Endodermal cell (in vitro differentiated cells): ENCODE data around the gene CD59. TPM values are rescaled to one million over a fixed set of nuclear protein-coding genes. Genes with fewer than 3 reads are reported as not detected.

Experiments used
- DNase-seq: peaks from one replicate; pipeline ENCODE4 v3.0.0-alpha.2; 2017
- H3K27ac ChIP-seq: 2 replicates; pipeline ENCODE4 v1.5.1; 2013; ENCODE audit warnings: mild to moderate bottlenecking, low read depth, low read length, moderate library complexity
- H3K27me3 ChIP-seq: 2 replicates; pipeline ENCODE4 v1.6.1; 2013; ENCODE audit warnings: mild to moderate bottlenecking, low read length, moderate library complexity; ENCODE audit not compliant: insufficient read depth, control insufficient read depth, poor library complexity, severe bottlenecking
- H3K36me3 ChIP-seq: 2 replicates; pipeline ENCODE4 v1.7.0; 2013; ENCODE audit warnings: mild to moderate bottlenecking, low read length, moderate library complexity; ENCODE audit not compliant: control insufficient read depth, insufficient read depth
- H3K4me1 ChIP-seq: one replicate; pipeline ENCODE4 v1.7.0; 2013; ENCODE audit warnings: low read length; ENCODE audit not compliant: control insufficient read depth, insufficient read depth
- H3K4me3 ChIP-seq: 2 replicates; pipeline ENCODE4 v1.5.1; 2013; ENCODE audit warnings: mild to moderate bottlenecking, low read length, moderate library complexity
- H3K9ac ChIP-seq: 2 replicates; pipeline ENCODE4 v1.6.1; 2013; ENCODE audit warnings: mild to moderate bottlenecking, low read length, moderate library complexity; ENCODE audit not compliant: poor library complexity, severe bottlenecking; ENCODE audit errors: extremely low read depth
- H3K9me3 ChIP-seq: 2 replicates; pipeline ENCODE4 v1.6.1; 2013; ENCODE audit warnings: mild to moderate bottlenecking, low read length, moderate library complexity; ENCODE audit not compliant: control insufficient read depth
- H3K27ac Mint-ChIP-seq: 2 replicates; pipeline ENCODE4 v1.8.0; 2020; ENCODE audit warnings: mixed read lengths
- H3K27me3 Mint-ChIP-seq: 2 replicates; pipeline ENCODE4 v1.8.0; 2021; ENCODE audit warnings: mild to moderate bottlenecking, mixed read lengths; ENCODE audit not compliant: insufficient read depth
- H3K36me3 Mint-ChIP-seq: 2 replicates; pipeline ENCODE4 v1.8.0; 2020; ENCODE audit warnings: low read depth, mixed read lengths
- H3K4me1 Mint-ChIP-seq: 2 replicates; pipeline ENCODE4 v1.8.0; 2020; ENCODE audit warnings: mixed read lengths
- H3K4me3 Mint-ChIP-seq: 2 replicates; pipeline ENCODE4 v1.8.0; 2020; ENCODE audit warnings: mild to moderate bottlenecking, moderate library complexity, mixed read lengths
- H3K9me3 Mint-ChIP-seq: 2 replicates; pipeline ENCODE4 v1.8.0; 2020; ENCODE audit warnings: mild to moderate bottlenecking, mixed read lengths
- WGBS, 2 experiments: methylation state at CpG; one replicate each; pipeline versions ENCODE4 v1.1.5 to v1.1.7; 2013; ENCODE audit warnings: missing lambda C conversion rate in 2 of 2, mixed read lengths in 1 of 2; ENCODE audit not compliant: insufficient coverage in 1 of 2, insufficient read length in 1 of 2; 5-methylcytosine and 5-hydroxymethylcytosine counted together
- total RNA-seq, 2 donors: library from RNA; stranded (reverse); fragmentation: NEBNext Ultra II Directional in 1 of 2; extraction: Animal tissue kit (Norgen Biotek cat#: 25700) in 1 of 2; gene quantifications; 2 replicates in 1 of 2; 3 replicates in 1 of 2; pipeline ENCODE4 v1.2.1, GENCODE V29; 2021
- TF ChIP-seq, protein P1 (sequence below): fragments of 200-600 bp; sonication (generic); conservative IDR thresholded peaks from 2 replicates; pipeline ENCODE4 v1.5.0; 2021; ENCODE audit warnings: antibody characterized with exemption, mild to moderate bottlenecking

The CD59 gene
- total RNA-seq, 2 donors from 2014 or later = 111 to 142 TPM

DNA sequence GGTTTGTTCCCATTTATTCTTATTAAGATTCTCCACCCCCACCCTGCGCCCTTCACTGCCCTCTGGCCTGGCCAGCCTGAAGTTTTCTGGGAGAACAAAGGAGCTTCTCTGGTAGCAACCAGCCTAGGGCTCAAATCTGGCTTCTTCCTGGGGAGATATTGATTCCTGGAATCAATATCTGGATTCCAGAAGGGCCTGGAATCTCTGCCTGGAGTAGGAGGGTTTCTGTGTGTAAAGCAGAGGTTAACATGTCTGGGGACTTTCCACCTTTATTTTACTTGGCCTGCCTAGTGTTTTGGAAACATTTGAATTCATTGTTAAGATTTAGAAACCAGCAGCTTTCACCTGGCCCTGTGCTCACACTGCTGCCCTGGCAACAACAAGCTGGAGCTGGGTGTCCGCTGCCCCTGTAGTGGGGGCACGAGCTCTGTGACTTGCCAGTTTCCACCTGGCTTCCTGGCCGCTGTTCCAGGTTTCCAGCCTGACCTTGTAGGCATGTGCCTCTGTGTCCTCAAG, 41.1 kb downstream of the CD59 start:
- H3K27ac Mint-ChIP-seq = peak overlapping the region; percentile 22

DNA sequence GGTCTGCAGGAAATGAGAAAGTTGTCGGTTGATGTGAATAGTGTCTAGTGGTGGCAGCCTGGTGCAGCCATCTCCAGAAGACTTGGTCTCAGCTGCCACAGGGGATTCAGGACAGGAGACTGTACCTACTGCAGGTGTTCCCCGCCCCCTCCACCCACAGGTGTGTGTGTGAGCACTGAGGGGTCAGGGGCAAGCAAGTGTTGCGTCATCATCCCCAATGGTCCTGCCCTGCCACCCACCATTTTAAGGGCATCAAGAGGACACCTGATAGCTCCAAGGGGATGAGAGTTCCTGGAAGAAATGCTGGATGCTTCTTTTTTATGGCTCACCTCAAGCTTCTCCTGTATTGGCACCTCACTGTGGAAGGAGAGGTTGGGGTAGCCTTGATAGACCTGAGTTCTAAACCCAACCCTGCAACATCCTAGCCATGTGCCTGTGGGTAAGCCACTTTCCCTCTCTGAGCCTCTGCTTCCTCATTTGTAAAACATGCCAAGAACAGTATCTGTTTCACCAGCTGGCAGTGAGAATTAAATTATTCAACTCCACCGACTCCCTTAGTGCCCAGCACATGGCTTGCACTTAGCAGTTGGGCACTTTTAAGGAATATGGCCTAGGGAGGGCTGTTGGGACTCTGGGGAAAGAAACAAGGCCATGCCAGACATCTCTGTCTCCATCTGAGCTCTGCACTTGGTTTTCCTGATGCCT, 41.7 kb downstream of the CD59 start:
- no peak for DNase-seq
- H3K4me1 ChIP-seq = peaks cover 24% of the 10 kb centered on the region
- no peak overlapping the region for H3K4me3 ChIP-seq
- H3K36me3 ChIP-seq = no peaks in the 10 kb centered on the region
- WGBS, 2 experiments = 91 to 100% methylated on average over 1 to 4 of the region's 4 CpGs
- Mint-ChIP-seq H3K4me3 (no peak overlapping the region), H3K4me1 (peaks cover 65% of the 10 kb centered on the region), H3K36me3 (no peaks in the 10 kb centered on the region), H3K27me3 (no peaks in the 10 kb centered on the region), H3K27ac (no peak overlapping the region), H3K9me3 (no peaks in the 10 kb centered on the region)
- H3K27me3 ChIP-seq = peaks cover 2% of the 10 kb centered on the region
- H3K27ac ChIP-seq = peak overlapping the region; percentile 26
- TF ChIP-seq, protein P1, sequence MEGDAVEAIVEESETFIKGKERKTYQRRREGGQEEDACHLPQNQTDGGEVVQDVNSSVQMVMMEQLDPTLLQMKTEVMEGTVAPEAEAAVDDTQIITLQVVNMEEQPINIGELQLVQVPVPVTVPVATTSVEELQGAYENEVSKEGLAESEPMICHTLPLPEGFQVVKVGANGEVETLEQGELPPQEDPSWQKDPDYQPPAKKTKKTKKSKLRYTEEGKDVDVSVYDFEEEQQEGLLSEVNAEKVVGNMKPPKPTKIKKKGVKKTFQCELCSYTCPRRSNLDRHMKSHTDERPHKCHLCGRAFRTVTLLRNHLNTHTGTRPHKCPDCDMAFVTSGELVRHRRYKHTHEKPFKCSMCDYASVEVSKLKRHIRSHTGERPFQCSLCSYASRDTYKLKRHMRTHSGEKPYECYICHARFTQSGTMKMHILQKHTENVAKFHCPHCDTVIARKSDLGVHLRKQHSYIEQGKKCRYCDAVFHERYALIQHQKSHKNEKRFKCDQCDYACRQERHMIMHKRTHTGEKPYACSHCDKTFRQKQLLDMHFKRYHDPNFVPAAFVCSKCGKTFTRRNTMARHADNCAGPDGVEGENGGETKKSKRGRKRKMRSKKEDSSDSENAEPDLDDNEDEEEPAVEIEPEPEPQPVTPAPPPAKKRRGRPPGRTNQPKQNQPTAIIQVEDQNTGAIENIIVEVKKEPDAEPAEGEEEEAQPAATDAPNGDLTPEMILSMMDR = no peak
- H3K9ac ChIP-seq = no peak overlapping the region
- no peaks in the 10 kb centered on the region for H3K9me3 ChIP-seq

More for the DNA sequence above, 41.1 kb downstream of the CD59 start:
- H3K4me1 ChIP-seq = peaks cover 24% of the 10 kb centered on the region
- no peak for DNase-seq
- WGBS, 2 experiments = 96 to 100% methylated on average over 1 to 4 of the region's 4 CpGs
- Mint-ChIP-seq H3K4me3 (no peak overlapping the region), H3K36me3 (no peaks in the 10 kb centered on the region), H3K27me3 (peaks cover 5% of the 10 kb centered on the region), H3K4me1 (peaks cover 70% of the 10 kb centered on the region), H3K9me3 (no peaks in the 10 kb centered on the region)
- H3K4me3 ChIP-seq = no peak overlapping the region
- H3K27ac ChIP-seq = peak overlapping the region; percentile 26
- H3K9me3 ChIP-seq = no peaks in the 10 kb centered on the region
- H3K9ac ChIP-seq = no peak overlapping the region
- TF ChIP-seq, protein P1 = no peak
- H3K27me3 ChIP-seq = peaks cover 7% of the 10 kb centered on the region
- H3K36me3 ChIP-seq = no peaks in the 10 kb centered on the region

DNA sequence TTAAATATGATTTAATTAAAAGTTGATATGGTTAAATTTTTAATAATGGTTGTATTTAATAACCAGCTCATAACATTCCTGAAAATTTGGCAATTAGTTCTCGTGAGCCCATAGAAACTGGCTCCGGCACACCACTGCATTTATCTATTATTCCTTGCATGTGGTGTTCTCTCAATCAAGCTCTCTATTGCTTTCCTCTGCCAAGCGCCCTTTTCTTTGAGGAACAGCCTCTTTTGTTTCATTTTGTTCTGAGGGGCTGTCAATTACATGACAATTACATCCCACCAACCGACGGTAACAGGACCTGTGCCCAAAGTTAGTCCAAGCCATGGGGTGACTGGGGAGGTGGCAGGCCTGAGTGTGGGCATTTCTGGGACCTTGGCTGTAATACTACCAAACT, 43.7 kb downstream of the CD59 start:
- no peaks in the 10 kb centered on the region for H3K9me3 ChIP-seq
- H3K4me1 Mint-ChIP-seq = peaks cover 55% of the 10 kb centered on the region
- no peaks in the 10 kb centered on the region for H3K36me3 ChIP-seq
- no peaks in the 10 kb centered on the region for H3K36me3 Mint-ChIP-seq
- H3K27me3 ChIP-seq = no peaks in the 10 kb centered on the region
- DNase-seq = no peak
- H3K27ac ChIP-seq = no peak overlapping the region
- H3K4me3 ChIP-seq = no peak overlapping the region
- peaks cover 19% of the 10 kb centered on the region for H3K4me1 ChIP-seq
- WGBS, 2 experiments = 66 to 79% methylated on average over 2 to 5 of the region's 5 CpGs
- TF ChIP-seq, protein P1 = no peak
- H3K4me3 Mint-ChIP-seq = no peak overlapping the region
- no peak overlapping the region for H3K9ac ChIP-seq
- no peak overlapping the region for H3K27ac Mint-ChIP-seq
- H3K9me3 Mint-ChIP-seq = no peaks in the 10 kb centered on the region
- no peaks in the 10 kb centered on the region for H3K27me3 Mint-ChIP-seq
